ENCODE data around the gene AMER1.
A peak's percentile ranks its signal among the peaks of the same experiment; 100 is the strongest.
"Not testable (repeated sequence)": the region's sequence is repeated elsewhere in the genome, so short reads cannot be mapped to it uniquely, and the experiment has no call there.

AMER1 gene

GRCh38 chrX:64205441-64205734 is at the start of gene AMER1:
Gene AMER1 (minus strand): TSS chrX:64205708. CDS start chrX:64193286, 12,422 bp downstream.
- no peak for DNase-seq (ENCODE audit: extremely low read depth in 1 of 2, low read depth in 1 of 2)

- no peak for DNase-seq (ENCODE audit: extremely low read depth in 1 of 2, low read depth in 1 of 2)
Observed at GRCh38 chrX:64230123-64230970, 24.8 kb upstream of the AMER1 start, which contains the start of gene ASB12. Gene ASB12 (minus strand): TSS chrX:64230607. CDS start chrX:64225650, 4,957 bp downstream.

- no peak for DNase-seq (ENCODE audit: extremely low read depth in 1 of 2, low read depth in 1 of 2)
Observed at GRCh38 chrX:64229154-64229553, 23.6 kb upstream of the AMER1 start.

GRCh38 chrX:64218023-64218422 is 12.5 kb upstream of the AMER1 start:
- DNase-seq (ENCODE audit: extremely low read depth in 1 of 2, low read depth in 1 of 2) = no peak

GRCh38 chrX:64213989-64214388 is 8.5 kb upstream of the AMER1 start:
- DNase-seq (ENCODE audit: extremely low read depth in 1 of 2, low read depth in 1 of 2) = not testable (repeated sequence)

- DNase-seq (ENCODE audit: extremely low read depth in 1 of 2, low read depth in 1 of 2) = no peak
Observed at GRCh38 chrX:64206556-64207162, 1.2 kb upstream of the AMER1 start.

GRCh38 chrX:64205735-64206501 is 410 bp upstream of the AMER1 start:
- peak; percentile 59 to 76 for DNase-seq (ENCODE audit: extremely low read depth in 1 of 2, low read depth in 1 of 2)

GRCh38 chrX:64204701-64205440 is 637 bp downstream of the AMER1 start:
- no peak for DNase-seq (ENCODE audit: extremely low read depth in 1 of 2, low read depth in 1 of 2)

GRCh38 chrX:64204252-64204651 is 1.3 kb downstream of the AMER1 start:
- no peak for DNase-seq (ENCODE audit: extremely low read depth in 1 of 2, low read depth in 1 of 2)

GRCh38 chrX:64202808-64203325 is 2.6 kb downstream of the AMER1 start:
- DNase-seq (ENCODE audit: extremely low read depth in 1 of 2, low read depth in 1 of 2) = no peak

GRCh38 chrX:64198036-64198435 is 7.5 kb downstream of the AMER1 start:
- no peak for DNase-seq (ENCODE audit: extremely low read depth in 1 of 2, low read depth in 1 of 2)

- no peak for DNase-seq (ENCODE audit: extremely low read depth in 1 of 2, low read depth in 1 of 2)
Observed at GRCh38 chrX:64196606-64197005, 8.9 kb downstream of the AMER1 start.

- DNase-seq (ENCODE audit: extremely low read depth in 1 of 2, low read depth in 1 of 2) = no peak
Observed at GRCh38 chrX:64195862-64196261, 9.6 kb downstream of the AMER1 start.

GRCh38 chrX:64192673-64193072 is 12.8 kb downstream of the AMER1 start:
- no peak for DNase-seq (ENCODE audit: extremely low read depth in 1 of 2, low read depth in 1 of 2)

- no peak for DNase-seq (ENCODE audit: extremely low read depth in 1 of 2, low read depth in 1 of 2)
Observed at GRCh38 chrX:64192040-64192439, 13.5 kb downstream of the AMER1 start.

GRCh38 chrX:64191281-64192010 is 14.1 kb downstream of the AMER1 start:
- DNase-seq (ENCODE audit: extremely low read depth in 1 of 2, low read depth in 1 of 2) = no peak

GRCh38 chrX:64190136-64190740 is 15.3 kb downstream of the AMER1 start:
- no peak for DNase-seq (ENCODE audit: extremely low read depth in 1 of 2, low read depth in 1 of 2)

- DNase-seq (ENCODE audit: extremely low read depth in 1 of 2, low read depth in 1 of 2) = no peak
Observed at GRCh38 chrX:64188901-64189300, 16.6 kb downstream of the AMER1 start.

GRCh38 chrX:64187762-64188150 is 17.8 kb downstream of the AMER1 start:
- no peak for DNase-seq (ENCODE audit: extremely low read depth in 1 of 2, low read depth in 1 of 2)

Measured in stimulated activated CD8-positive, alpha-beta memory T cell treated with anti-CD3 and anti-CD28 coated beads, Interleukin-7, amount 100 ng/mL, for 48 hours (primary cell).